GM10266 (cell line): Measurements from ENCODE around the gene MCTP1.
A peak's percentile ranks its signal among the peaks of the same experiment; 100 is the strongest.

Experiments used
- DNase-seq: peaks from one replicate; pipeline ENCODE4 v3.0.0; 2012; ENCODE audit errors: extremely low spot score
- CTCF ChIP-seq: IDR thresholded peaks from 2 replicates; pipeline ENCODE4 v1.5.1; 2012; ENCODE audit warnings: mild to moderate bottlenecking, low read depth; ENCODE audit not compliant: control insufficient read depth, insufficient read depth; ENCODE audit errors: missing control alignments

The MCTP1 gene

DNA sequence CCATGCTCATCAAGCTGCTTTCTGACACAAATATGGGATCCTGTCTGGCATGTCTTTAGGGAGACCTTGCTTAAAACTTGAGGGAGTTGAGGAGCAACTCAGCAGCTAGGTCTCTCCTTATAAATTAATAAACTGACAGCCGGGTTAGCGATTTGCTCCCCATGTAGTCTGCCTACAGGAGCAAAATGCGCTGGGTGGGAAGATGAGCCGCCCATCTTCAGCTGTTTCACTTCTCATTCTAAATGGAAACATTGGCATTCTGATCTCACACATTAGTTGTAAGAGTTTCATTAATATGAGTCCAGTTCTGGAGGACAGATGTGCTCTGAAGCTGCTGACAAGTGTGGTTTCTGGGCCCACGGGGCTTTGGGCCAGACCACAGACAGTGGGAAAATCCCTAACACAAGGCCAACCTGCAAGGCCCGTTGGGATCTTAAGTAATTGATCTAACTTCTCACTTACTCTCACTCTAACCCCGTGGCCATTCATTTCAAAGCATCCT, 197.0 kb downstream of the MCTP1 start:
- peak; percentile 18 for DNase-seq
- TF ChIP-seq CTCF = no peak

DNA sequence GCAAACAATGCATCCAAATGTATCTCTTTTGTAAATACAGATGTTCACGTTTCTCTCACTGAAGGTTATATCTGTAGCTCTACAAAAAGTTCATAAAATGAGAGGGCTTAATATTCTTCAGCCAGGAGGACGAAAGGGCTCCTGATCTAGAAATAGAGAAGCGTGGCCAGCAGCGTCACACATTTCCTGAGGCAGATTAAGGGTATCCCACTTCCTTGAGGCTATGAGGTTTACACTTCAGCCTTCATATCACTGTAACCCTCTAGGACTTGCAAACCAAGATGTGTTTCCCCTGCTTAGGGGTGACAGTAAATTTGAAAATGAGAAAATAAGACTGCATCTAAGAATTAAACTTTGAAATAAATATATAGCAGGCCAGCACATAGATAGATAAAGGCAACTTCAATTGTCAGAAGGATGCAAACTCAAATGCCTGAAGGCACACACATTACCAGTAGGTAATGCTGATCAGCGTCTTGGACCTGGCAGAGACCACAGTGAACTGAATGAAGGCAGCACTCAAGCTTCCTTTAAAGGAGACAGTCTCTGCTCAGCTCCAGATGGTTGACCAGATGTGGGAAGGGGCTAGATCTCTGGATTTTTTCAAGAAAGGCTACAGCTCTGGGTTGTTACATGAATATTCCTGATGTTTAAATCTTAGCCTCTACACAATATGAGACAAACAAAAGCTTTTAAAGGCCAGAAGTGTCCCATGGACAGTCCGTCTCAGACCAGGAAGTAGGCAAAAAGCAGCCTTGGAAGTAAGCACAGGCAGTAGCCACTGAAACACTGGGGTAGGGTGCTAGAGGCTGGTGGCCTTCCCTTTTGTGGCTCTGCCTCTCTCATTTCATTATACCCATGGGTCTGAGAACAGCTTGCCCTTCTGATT, 197.7 kb downstream of the MCTP1 start:
- no peak for TF ChIP-seq CTCF
- DNase-seq = no peak

GRCh38 chr5:95084757-95085156, 200.1 kb downstream of the MCTP1 start:
- DNase-seq = no peak
- TF ChIP-seq CTCF = no peak

- DNase-seq = no peak
- no peak for TF ChIP-seq CTCF
These were observed 201.3 kb downstream of the MCTP1 start for GRCh38 chr5:95083606-95084005.

DNA sequence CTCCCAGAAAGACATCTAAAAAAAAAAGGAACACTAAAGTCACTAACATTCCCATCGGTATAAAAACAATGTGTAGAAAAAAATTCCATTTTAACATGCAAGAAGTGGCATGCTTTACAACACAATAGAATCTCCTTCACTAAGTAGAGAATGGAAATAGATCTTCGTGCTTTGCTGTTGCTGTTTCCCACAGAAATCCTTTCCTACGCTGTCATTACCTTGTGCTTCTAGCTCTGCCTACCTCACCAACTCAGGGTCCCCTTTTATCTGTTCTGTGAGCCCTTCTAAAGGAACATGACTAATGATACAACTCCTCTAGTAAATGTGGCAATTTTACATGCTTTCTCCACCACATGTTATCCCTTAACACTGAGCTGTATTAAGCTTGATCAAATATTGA, 202.9 kb downstream of the MCTP1 start:
- no peak for TF ChIP-seq CTCF
- no peak for DNase-seq

- TF ChIP-seq CTCF = no peak
- peak; percentile 47 for DNase-seq
These were observed 203.4 kb downstream of the MCTP1 start for GRCh38 chr5:95081500-95081960.

DNA sequence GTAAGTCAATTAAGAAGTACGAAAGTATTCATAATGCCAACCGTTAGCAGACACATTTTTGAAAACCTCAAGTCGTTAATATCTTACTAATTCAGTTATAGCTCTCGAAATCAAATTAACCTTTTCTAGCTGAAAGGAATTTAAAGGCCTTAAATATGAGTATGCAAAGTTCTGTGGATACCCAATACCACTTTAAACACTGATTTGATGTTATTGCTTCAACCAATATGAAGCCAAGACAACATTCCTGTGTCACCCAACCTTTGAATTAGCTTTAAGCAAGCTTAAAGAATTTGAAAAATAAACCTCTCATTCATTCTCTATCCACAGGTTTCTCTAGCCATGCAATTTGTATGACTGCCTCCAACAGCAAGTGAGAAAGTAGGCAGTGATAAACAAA, 204.5 kb downstream of the MCTP1 start:
- no peak for TF ChIP-seq CTCF
- no peak for DNase-seq
